Measurements from ENCODE around the gene NUDCD3.

Gene NUDCD3

DNA sequence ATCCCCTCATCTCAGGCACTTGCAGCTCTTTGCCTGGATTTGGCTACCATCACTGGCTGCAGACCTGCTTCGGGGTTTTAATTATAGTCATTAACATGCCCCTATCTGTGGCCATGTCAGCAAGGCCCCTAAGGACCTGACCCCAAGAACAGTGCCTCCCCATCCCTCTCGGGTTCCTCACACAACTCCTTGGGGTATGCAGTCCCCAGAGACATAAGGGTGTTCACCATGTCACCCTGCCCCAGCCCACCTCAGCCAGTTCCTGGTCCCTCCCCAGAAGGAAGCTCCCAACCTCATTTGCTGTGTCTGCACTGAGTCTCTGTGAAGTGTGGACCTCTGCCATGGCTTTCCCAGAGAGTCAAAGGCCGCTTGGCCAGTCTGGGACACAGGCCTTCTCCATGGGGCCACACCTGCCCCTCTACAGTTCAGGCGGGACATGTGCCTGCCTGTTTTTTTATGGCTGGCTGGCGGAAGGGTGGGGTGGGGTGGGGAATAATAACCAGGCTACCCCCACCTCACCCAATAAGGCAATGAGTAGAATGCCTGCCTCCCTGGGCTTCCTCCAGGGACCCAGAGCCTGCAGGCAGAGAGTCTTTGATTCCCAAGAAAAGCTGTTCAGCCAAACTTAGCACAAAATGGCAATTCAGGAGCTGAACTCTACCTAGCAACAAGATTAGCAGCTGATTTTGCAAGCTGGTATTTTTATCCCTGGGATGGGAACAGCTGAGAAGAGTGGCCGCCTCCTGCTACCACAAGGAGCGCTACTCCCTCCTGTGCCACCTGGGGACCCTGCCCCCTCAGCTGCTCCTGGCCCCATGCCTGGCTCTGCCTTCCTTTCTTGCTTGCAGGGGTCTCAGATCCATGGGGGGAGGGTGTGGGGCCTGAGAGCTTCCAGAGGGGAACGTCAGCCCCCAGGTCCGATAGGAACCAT is 141.3 kb downstream of the NUDCD3 start:
- no peak for DNase-seq (ENCODE audit: low read depth)

DNA sequence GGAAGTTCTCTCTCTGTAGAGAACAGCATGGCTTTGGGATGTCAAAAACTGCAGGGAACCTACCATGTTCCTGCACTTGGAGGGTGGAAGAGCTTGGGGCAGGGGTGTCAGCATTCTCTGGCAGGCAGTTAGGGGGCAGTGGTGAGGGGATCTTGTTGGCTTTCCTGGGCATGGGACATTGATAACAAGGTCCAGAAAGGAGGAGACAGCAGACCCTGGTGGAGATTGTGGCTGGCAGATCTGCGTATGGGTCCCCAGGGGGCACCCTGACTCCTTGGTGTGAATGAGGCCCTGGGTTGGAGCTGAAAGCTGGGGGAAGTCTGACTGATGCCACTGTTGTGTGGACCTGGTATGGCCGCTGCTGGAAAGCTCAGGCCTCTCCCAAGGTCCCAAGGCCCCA is 142.2 kb downstream of the NUDCD3 start:
- DNase-seq (ENCODE audit: low read depth), result no peak

DNA sequence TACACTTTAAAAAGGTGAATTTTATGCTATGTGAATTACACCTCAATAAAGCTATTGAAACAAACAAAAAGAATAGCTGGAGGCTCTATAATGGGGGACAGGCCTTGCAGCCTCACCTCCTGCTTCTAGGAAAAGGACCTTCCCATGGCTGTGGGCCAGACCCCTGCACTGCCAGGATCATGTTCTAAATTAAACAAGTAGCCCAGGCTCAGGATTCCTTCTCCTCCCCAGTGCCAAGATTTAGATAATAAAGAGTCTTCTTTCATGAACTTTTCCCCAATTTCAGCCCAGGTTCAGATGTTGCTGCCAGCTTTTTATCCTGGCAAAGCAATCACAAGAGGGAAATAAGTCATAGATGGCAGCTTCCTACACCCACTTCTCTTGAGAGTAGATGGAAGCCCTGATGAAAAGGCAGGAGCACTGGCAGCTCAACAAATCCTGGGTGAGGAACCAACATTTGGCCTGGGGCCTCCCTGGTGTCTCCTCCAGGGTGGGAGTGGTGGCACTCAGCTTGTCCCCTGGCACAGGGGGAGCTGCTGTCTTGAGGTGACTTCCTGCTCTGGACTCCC is 142.8 kb downstream of the NUDCD3 start:
- DNase-seq (ENCODE audit: low read depth), result no peak

DNA sequence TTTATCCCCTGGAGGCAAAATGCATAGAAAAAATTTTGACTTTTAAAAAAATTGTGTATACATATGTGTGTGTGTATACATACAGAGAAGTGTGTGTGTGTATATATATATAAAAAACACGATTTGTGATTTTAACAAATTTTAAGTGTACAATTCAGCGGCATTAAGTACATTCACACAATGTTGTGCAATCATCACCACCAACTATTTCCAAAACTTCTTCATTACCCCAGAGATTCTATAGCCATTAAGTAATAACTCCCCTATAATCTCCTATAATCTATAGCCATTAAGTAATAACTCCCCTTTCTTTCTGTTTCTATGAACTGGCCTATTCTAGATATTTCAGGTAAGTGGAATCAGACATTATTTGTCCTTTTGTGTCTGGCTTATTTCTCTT is 144.4 kb downstream of the NUDCD3 start:
- DNase-seq (ENCODE audit: low read depth), result no peak

DNA sequence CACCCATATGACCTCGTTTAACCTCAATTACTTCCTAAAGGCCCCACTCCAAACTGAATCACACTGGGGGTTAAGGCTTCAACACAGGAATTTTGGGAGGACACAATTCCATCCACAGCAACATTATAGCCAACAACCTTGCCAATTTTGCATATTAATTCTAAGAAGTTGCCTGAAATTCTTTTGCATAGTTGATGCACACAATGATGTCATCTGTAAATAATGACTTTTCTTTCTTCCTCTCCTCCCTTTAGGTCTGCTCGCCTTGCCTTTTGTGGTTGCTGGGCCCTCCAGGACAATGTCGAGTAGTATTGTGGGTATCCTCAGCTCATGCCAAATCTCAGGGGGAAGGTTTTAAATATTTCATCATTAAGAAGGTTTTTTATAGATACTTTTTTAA is 149.1 kb downstream of the NUDCD3 start:
- DNase-seq (ENCODE audit: low read depth), result no peak

DNA sequence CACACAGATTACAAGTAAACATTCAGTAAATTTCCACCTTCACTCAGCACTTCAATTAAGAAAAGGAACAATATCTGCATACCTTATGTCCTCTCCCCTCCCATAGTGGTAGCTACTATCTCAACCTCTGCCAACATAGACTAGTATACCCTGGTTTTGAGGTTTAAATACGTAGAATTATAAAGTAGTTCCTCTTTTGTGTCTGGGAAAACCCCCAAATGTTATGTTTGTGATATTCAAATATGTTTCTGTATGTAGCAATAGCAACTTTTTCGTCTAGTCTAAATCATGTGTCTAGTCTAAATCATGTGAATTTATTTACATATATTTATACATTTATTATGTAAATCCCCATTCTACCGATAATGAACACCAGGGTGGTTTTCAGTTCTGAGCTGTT is 151.9 kb downstream of the NUDCD3 start:
- no peak for DNase-seq (ENCODE audit: low read depth)

DNA sequence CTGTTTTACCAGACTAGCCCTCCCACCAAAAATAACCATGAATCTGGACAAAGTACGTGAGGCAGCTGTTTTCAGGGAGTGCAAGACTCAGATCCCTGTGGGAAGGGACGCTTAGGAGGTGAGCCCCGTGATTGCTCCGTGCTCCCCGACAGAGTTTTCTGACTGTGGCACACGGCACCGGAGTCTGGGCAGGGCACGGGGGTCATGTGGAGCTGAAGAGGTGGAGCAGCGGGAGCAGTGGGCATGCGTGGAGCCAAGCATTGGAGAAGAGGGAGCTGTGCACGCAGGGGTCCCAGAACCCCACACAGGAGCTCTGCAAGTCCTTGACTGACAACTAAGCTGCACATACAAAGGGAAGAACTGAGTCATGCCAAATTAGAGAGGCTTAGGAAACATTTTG is 154.0 kb downstream of the NUDCD3 start:
- no peak for DNase-seq (ENCODE audit: low read depth)

DNA sequence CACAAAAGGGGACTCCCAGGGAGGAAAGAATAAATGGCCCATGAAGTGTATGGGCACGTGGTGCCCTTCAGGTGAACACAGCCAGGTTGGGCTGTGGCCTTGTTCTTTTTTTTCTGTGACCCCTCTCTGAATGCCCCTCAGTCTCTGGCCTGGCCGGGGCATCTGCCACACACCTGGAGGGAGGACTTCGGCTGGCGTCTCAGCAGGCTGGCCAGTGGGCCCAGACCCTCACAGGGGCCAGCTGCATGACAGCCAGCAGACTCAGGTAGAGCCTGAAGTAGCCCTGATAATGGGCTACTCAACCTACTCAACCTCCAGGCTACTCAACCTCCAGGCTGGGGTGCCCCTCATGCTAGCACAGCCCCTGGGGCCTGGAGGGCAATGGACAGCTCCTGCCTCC is 155.3 kb downstream of the NUDCD3 start:
- no peak for DNase-seq (ENCODE audit: low read depth)

DNA sequence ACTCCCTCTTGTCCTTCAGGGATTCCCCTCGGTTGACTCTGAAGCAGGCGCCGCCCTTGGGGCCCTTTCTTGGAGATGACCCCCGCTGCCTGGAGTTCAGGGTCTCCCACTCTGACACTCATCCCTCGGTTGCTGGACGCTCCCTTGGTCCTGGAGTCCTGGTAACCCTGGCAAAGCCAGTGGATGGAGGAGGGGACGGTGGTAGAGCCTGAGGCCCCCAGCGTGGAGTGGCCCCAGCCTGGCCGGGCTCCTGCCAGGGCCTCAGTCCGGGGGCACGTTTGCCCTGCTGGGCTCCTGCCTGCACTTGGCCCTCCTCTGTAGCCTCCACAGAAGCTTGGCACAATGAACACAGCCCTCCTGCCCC is 155.7 kb downstream of the NUDCD3 start:
- DNase-seq (ENCODE audit: low read depth), result no peak

DNA sequence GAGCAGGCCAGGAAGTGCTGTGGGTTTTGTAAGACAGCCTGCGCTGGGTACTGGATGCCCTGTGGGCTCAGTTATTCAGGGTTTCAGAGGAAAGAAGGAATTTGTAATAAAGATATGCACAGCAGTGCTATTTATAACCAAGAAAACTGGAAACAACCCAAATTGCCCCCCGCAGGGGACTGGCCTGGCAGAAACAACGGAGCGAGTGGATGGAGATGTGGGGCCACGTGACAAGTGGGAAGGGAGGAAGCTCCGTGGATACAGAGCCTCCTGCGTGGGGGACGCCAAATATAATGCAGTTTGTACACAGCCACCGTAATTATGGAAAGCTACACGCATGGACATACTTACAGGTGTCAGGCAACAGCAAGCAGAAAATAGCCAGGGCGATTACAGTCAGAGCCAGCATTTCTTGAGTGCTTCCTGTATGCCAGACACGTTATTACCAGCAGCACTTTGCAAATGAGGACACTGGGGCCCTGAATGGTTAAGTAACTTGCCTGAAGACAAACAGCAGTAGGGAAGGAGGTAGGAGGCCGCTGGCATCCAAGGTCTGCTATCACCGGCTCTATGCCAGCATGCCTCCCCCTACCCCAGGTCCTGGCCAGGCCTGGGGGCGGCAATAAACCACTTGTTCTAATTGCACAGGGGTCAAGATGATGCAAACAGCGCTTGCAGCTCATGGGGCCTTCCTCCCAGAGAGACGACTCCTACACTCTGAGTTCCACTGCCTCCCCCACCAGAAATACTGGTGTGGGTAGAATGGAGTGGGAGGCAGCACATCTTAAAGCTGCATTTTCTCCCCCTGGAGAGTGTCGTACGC is 156.3 kb downstream of the NUDCD3 start:
- no peak for DNase-seq (ENCODE audit: low read depth)

DNA sequence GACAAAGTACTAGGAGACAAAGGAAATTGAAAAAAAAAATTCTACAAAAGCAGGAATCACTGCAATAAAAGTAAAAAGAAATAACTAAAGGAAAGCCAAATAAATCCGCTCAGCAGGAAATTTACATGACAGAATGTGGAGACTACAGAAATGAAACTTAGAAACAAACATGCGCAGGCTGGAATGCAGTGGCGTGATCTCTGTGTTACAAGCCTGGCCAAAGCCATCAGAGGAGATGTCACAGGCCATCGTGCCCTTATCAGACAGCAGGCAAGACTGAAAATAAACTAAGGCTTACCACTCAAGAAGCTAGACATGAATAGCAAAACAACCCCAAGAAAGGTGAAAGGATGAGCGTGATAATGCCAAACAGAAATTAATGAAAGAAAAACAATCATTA is 158.8 kb downstream of the NUDCD3 start:
- DNase-seq (ENCODE audit: low read depth), result no peak

DNA sequence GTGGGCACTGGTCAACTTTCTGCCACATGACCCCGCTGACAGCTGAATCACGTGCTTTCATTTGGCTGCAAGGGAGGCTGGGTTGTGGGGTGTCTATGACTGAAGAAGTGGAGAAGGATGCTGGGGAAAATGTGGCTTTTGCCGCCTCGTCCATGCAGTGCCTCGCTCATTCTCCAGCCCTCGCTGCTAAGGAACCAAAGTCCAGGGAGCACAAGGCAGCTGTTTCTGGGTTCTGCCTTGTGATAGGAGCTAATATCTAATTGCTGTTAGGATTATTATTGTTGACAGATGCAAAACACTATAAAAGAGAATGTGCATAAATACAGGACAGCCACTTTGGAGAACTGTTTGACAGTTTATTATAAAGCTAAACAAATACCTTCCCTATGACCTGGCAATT is 160.1 kb downstream of the NUDCD3 start:
- no peak for DNase-seq (ENCODE audit: low read depth)

DNA sequence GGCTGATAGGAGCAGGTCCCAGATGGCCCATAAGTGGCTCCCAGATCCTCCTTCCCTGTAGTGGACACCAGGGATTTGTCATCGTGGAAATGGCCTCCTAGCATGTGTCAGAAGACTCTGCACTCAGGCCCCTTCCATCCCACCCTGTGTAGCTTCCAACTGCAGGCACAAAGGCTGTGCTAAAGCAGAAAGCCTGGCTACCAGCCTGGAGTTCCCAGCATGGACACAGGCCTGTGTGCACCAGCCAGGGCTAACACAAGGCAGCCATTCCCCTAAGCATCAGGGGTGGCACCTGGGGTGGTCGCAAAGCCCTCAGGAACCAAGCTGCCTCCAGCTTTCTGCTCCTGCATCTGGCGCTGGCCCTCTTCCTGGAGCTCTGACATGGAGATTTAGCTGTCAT is 160.6 kb downstream of the NUDCD3 start:
- no peak for DNase-seq (ENCODE audit: low read depth)
